Activated naive CD8-positive, alpha-beta T cell treated with anti-CD3 and anti-CD28 coated beads, Interleukin-2, amount 50 U/mL, for 24 hours (primary cell): Measurements from ENCODE around the gene PFDN1.

Experiments used
- ATAC-seq: fragments of 150-1000 bp; cut with Tn5 transposase; one replicate; pipeline ENCODE4 v1.10.0; 2021
- DNase-seq: peaks from one replicate; pipeline ENCODE4 v3.0.0; 2021
- H3K27ac Mint-ChIP-seq: one replicate; pipeline ENCODE4 v1.8.0; 2021; ENCODE audit warnings: mild to moderate bottlenecking, mixed read lengths
- H3K27me3 Mint-ChIP-seq: one replicate; pipeline ENCODE4 v1.8.0; 2021; ENCODE audit warnings: mixed read lengths
- H3K36me3 Mint-ChIP-seq: one replicate; pipeline ENCODE4 v1.8.0; 2021; ENCODE audit warnings: low read depth, mixed read lengths
- H3K4me1 Mint-ChIP-seq: one replicate; pipeline ENCODE4 v1.8.0; 2021; ENCODE audit warnings: mixed read lengths
- H3K4me3 Mint-ChIP-seq: one replicate; pipeline ENCODE4 v1.8.0; 2021; ENCODE audit warnings: mild to moderate bottlenecking, moderate library complexity, mixed read lengths
- H3K9me3 Mint-ChIP-seq: one replicate; pipeline ENCODE4 v1.8.0; 2021; ENCODE audit warnings: mixed read lengths

PFDN1 gene

GRCh38 chr5:140236891-140237598, 65.9 kb downstream of the PFDN1 start:
- no peak overlapping the region for H3K27ac Mint-ChIP-seq
- no peaks in the 10 kb centered on the region for H3K4me1 Mint-ChIP-seq
- no peaks in the 10 kb centered on the region for H3K27me3 Mint-ChIP-seq
- H3K9me3 Mint-ChIP-seq, result no peaks in the 10 kb centered on the region
- no peaks in the 10 kb centered on the region for H3K36me3 Mint-ChIP-seq
- H3K4me3 Mint-ChIP-seq, result no peak overlapping the region
- DNase-seq (no peak), ATAC-seq (no peak)

GRCh38 chr5:140235791-140236551, 66.9 kb downstream of the PFDN1 start:
- no peak overlapping the region for H3K4me3 Mint-ChIP-seq
- DNase-seq (no peak), ATAC-seq (no peak)
- H3K27ac Mint-ChIP-seq, result no peak overlapping the region
- H3K36me3 Mint-ChIP-seq, result no peaks in the 10 kb centered on the region
- no peaks in the 10 kb centered on the region for H3K27me3 Mint-ChIP-seq
- no peaks in the 10 kb centered on the region for H3K4me1 Mint-ChIP-seq
- H3K9me3 Mint-ChIP-seq, result no peaks in the 10 kb centered on the region

GRCh38 chr5:140234377-140234989, 68.4 kb downstream of the PFDN1 start:
- Mint-ChIP-seq H3K4me1 (no peaks in the 10 kb centered on the region), H3K27ac (no peak overlapping the region), H3K27me3 (no peaks in the 10 kb centered on the region), H3K4me3 (no peak overlapping the region), H3K9me3 (no peaks in the 10 kb centered on the region), H3K36me3 (no peaks in the 10 kb centered on the region)
- no peak for DNase-seq
- ATAC-seq, result peak; percentile 49

GRCh38 chr5:140232731-140233130, 70.2 kb downstream of the PFDN1 start:
- DNase-seq, result no peak
- Mint-ChIP-seq H3K27me3 (no peaks in the 10 kb centered on the region), H3K4me3 (no peak overlapping the region), H3K4me1 (no peaks in the 10 kb centered on the region), H3K9me3 (no peaks in the 10 kb centered on the region), H3K36me3 (no peaks in the 10 kb centered on the region), H3K27ac (no peak overlapping the region)
- no peak for ATAC-seq

GRCh38 chr5:140230373-140230772, 72.5 kb downstream of the PFDN1 start:
- Mint-ChIP-seq H3K36me3 (no peaks in the 10 kb centered on the region), H3K27me3 (no peaks in the 10 kb centered on the region), H3K4me1 (no peaks in the 10 kb centered on the region), H3K4me3 (no peak overlapping the region), H3K27ac (no peak overlapping the region), H3K9me3 (no peaks in the 10 kb centered on the region)
- ATAC-seq, result no peak
- no peak for DNase-seq

- H3K4me1 Mint-ChIP-seq, result no peaks in the 10 kb centered on the region
- no peak overlapping the region for H3K4me3 Mint-ChIP-seq
- no peaks in the 10 kb centered on the region for H3K9me3 Mint-ChIP-seq
- H3K27me3 Mint-ChIP-seq, result no peaks in the 10 kb centered on the region
- no peaks in the 10 kb centered on the region for H3K36me3 Mint-ChIP-seq
- H3K27ac Mint-ChIP-seq, result no peak overlapping the region
- ATAC-seq, result no peak
- no peak for DNase-seq
These were observed 74.5 kb downstream of the PFDN1 start for GRCh38 chr5:140228364-140228837.

GRCh38 chr5:140227046-140227445, 75.9 kb downstream of the PFDN1 start:
- H3K4me3 Mint-ChIP-seq, result no peak overlapping the region
- DNase-seq (no peak), ATAC-seq (no peak)
- no peaks in the 10 kb centered on the region for H3K36me3 Mint-ChIP-seq
- H3K27me3 Mint-ChIP-seq, result no peaks in the 10 kb centered on the region
- H3K4me1 Mint-ChIP-seq, result peaks cover 6% of the 10 kb centered on the region
- H3K27ac Mint-ChIP-seq, result no peak overlapping the region
- no peaks in the 10 kb centered on the region for H3K9me3 Mint-ChIP-seq

- DNase-seq, result no peak
- Mint-ChIP-seq H3K27ac (no peak overlapping the region), H3K4me1 (peaks cover 23% of the 10 kb centered on the region), H3K9me3 (no peaks in the 10 kb centered on the region), H3K27me3 (no peaks in the 10 kb centered on the region), H3K4me3 (no peak overlapping the region), H3K36me3 (no peaks in the 10 kb centered on the region)
- no peak for ATAC-seq
These were observed 77.5 kb downstream of the PFDN1 start for GRCh38 chr5:140225396-140225795.

GRCh38 chr5:140224658-140225057, 78.2 kb downstream of the PFDN1 start:
- no peaks in the 10 kb centered on the region for H3K27me3 Mint-ChIP-seq
- no peaks in the 10 kb centered on the region for H3K9me3 Mint-ChIP-seq
- H3K4me1 Mint-ChIP-seq, result peaks cover 30% of the 10 kb centered on the region
- H3K4me3 Mint-ChIP-seq, result no peak overlapping the region
- H3K36me3 Mint-ChIP-seq, result no peaks in the 10 kb centered on the region
- no peak overlapping the region for H3K27ac Mint-ChIP-seq
- DNase-seq (no peak), ATAC-seq (no peak)

GRCh38 chr5:140223567-140223966, 79.3 kb downstream of the PFDN1 start:
- Mint-ChIP-seq H3K27me3 (no peaks in the 10 kb centered on the region), H3K9me3 (no peaks in the 10 kb centered on the region), H3K4me1 (peaks cover 32% of the 10 kb centered on the region), H3K36me3 (no peaks in the 10 kb centered on the region), H3K4me3 (no peak overlapping the region), H3K27ac (no peak overlapping the region)
- ATAC-seq (no peak), DNase-seq (no peak)

- H3K4me3 Mint-ChIP-seq, result no peak overlapping the region
- H3K4me1 Mint-ChIP-seq, result peaks cover 32% of the 10 kb centered on the region
- no peak for DNase-seq
- no peaks in the 10 kb centered on the region for H3K36me3 Mint-ChIP-seq
- no peaks in the 10 kb centered on the region for H3K9me3 Mint-ChIP-seq
- no peak overlapping the region for H3K27ac Mint-ChIP-seq
- no peak for ATAC-seq
- no peaks in the 10 kb centered on the region for H3K27me3 Mint-ChIP-seq
These were observed 80.5 kb downstream of the PFDN1 start for GRCh38 chr5:140222416-140222815.

GRCh38 chr5:140221697-140222223, 81.1 kb downstream of the PFDN1 start:
- Mint-ChIP-seq H3K27me3 (no peaks in the 10 kb centered on the region), H3K9me3 (no peaks in the 10 kb centered on the region), H3K36me3 (no peaks in the 10 kb centered on the region), H3K4me1 (peaks cover 32% of the 10 kb centered on the region), H3K27ac (peak overlapping the region; percentile 32), H3K4me3 (no peak overlapping the region)
- ATAC-seq, result peak; percentile 69
- DNase-seq, result no peak

- H3K4me3 Mint-ChIP-seq, result no peak overlapping the region
- no peaks in the 10 kb centered on the region for H3K9me3 Mint-ChIP-seq
- peak overlapping the region; percentile 7 for H3K27ac Mint-ChIP-seq
- DNase-seq (no peak), ATAC-seq (no peak)
- H3K27me3 Mint-ChIP-seq, result no peaks in the 10 kb centered on the region
- peaks cover 32% of the 10 kb centered on the region for H3K4me1 Mint-ChIP-seq
- no peaks in the 10 kb centered on the region for H3K36me3 Mint-ChIP-seq
These were observed 82.2 kb downstream of the PFDN1 start for GRCh38 chr5:140220698-140221064.

GRCh38 chr5:140220032-140220697, 82.7 kb downstream of the PFDN1 start:
- ATAC-seq, result peak; percentile 72
- Mint-ChIP-seq H3K9me3 (no peaks in the 10 kb centered on the region), H3K36me3 (no peaks in the 10 kb centered on the region), H3K4me1 (peaks cover 33% of the 10 kb centered on the region), H3K4me3 (no peak overlapping the region), H3K27me3 (no peaks in the 10 kb centered on the region), H3K27ac (peak overlapping the region; percentile 7)
- no peak for DNase-seq
